C4-2B (cell line): ENCODE results near the gene TTLL13.

Source experiments
- H3K27ac ChIP-seq: fragments of 450-650 bp; 2 replicates; pipeline ENCODE4 v1.5.1; 2017
- CTCF ChIP-seq: fragments of 450-650 bp; conservative IDR thresholded peaks from 2 replicates; pipeline ENCODE4 v1.5.1; 2017; ENCODE audit warnings: mild to moderate bottlenecking
- ZFX ChIP-seq: fragments of 450-650 bp; IDR thresholded peaks from 2 replicates; pipeline ENCODE4 v1.6.1; 2017

Gene TTLL13

GRCh38 chr15:90203922-90204321 lies 45.4 kb upstream of the TTLL13 start:
- H3K27ac ChIP-seq: no peak overlapping the region
- TF ChIP-seq ZFX (no peak), CTCF (no peak)

GRCh38 chr15:90205050-90205848 lies 44.1 kb upstream of the TTLL13 start:
- H3K27ac ChIP-seq: no peak overlapping the region
- no peak for TF ChIP-seq ZFX
- TF ChIP-seq CTCF: no peak

GRCh38 chr15:90205886-90206285 lies 43.5 kb upstream of the TTLL13 start:
- no peak overlapping the region for H3K27ac ChIP-seq
- TF ChIP-seq CTCF (no peak), ZFX (no peak)

- no peak for TF ChIP-seq ZFX
- TF ChIP-seq CTCF: no peak
- no peak overlapping the region for H3K27ac ChIP-seq
Observed at GRCh38 chr15:90207252-90207651, 42.1 kb upstream of the TTLL13 start.

GRCh38 chr15:90208356-90208755 lies 41.0 kb upstream of the TTLL13 start:
- TF ChIP-seq CTCF: no peak
- no peak for TF ChIP-seq ZFX
- H3K27ac ChIP-seq: no peak overlapping the region

GRCh38 chr15:90209591-90209990 lies 39.8 kb upstream of the TTLL13 start:
- no peak overlapping the region for H3K27ac ChIP-seq
- no peak for TF ChIP-seq CTCF

- TF ChIP-seq CTCF: no peak
- no peak for TF ChIP-seq ZFX
- no peak overlapping the region for H3K27ac ChIP-seq
Observed at GRCh38 chr15:90210593-90210992, 38.8 kb upstream of the TTLL13 start.
